HG03095 (cell line): Measurements from ENCODE around the gene ERBB4.
"Not testable (repeated sequence)": the region's sequence is repeated elsewhere in the genome, so short reads cannot be mapped to it uniquely, and the experiment has no call there.

Experiments used
- ATAC-seq: cut with Tn5 transposase; IDR thresholded peaks from one replicate; pipeline ENCODE4 v1.9.1; 2021; ENCODE audit warnings: moderate library complexity; ENCODE audit not compliant: unreplicated experiment

The ERBB4 gene

GRCh38 chr2:211756266-211756665 lies 782.3 kb downstream of the ERBB4 start:
- no peak for ATAC-seq

GRCh38 chr2:211755187-211755586 lies 783.4 kb downstream of the ERBB4 start:
- ATAC-seq = no peak

GRCh38 chr2:211751848-211752247 lies 786.8 kb downstream of the ERBB4 start:
- ATAC-seq = no peak

- no peak for ATAC-seq
Observed at GRCh38 chr2:211748339-211748738, 790.3 kb downstream of the ERBB4 start.

GRCh38 chr2:211745295-211746097 lies 793.1 kb downstream of the ERBB4 start:
- peak; percentile 89 for ATAC-seq

GRCh38 chr2:211744379-211744778 lies 794.2 kb downstream of the ERBB4 start:
- no peak for ATAC-seq

GRCh38 chr2:211741966-211742365 lies 796.6 kb downstream of the ERBB4 start:
- ATAC-seq = no peak

GRCh38 chr2:211737282-211737681 lies 801.3 kb downstream of the ERBB4 start:
- no peak for ATAC-seq

GRCh38 chr2:211730215-211730614 lies 808.4 kb downstream of the ERBB4 start:
- no peak for ATAC-seq

GRCh38 chr2:211729433-211729832 lies 809.2 kb downstream of the ERBB4 start:
- ATAC-seq = no peak

- ATAC-seq = no peak
Observed at GRCh38 chr2:211724933-211725332, 813.7 kb downstream of the ERBB4 start.

GRCh38 chr2:211723398-211723797 lies 815.2 kb downstream of the ERBB4 start:
- no peak for ATAC-seq

GRCh38 chr2:211722928-211723327 lies 815.7 kb downstream of the ERBB4 start:
- ATAC-seq = no peak

GRCh38 chr2:211721874-211722273 lies 816.7 kb downstream of the ERBB4 start:
- not testable (repeated sequence) for ATAC-seq

GRCh38 chr2:211709389-211709788 lies 829.2 kb downstream of the ERBB4 start:
- no peak for ATAC-seq

- no peak for ATAC-seq
Observed at GRCh38 chr2:211692689-211693088, 845.9 kb downstream of the ERBB4 start.

GRCh38 chr2:211690736-211691135 lies 847.9 kb downstream of the ERBB4 start:
- ATAC-seq = no peak

GRCh38 chr2:211688196-211688595 lies 850.4 kb downstream of the ERBB4 start:
- no peak for ATAC-seq

GRCh38 chr2:211674715-211675114 lies 863.9 kb downstream of the ERBB4 start:
- ATAC-seq = no peak

GRCh38 chr2:211673133-211673905 lies 865.3 kb downstream of the ERBB4 start:
- no peak for ATAC-seq

- no peak for ATAC-seq
Observed at GRCh38 chr2:211671977-211672376, 866.6 kb downstream of the ERBB4 start.

GRCh38 chr2:211665299-211665698 lies 873.3 kb downstream of the ERBB4 start:
- ATAC-seq = no peak
